ENCODE results near the gene CARD19.

DNA sequence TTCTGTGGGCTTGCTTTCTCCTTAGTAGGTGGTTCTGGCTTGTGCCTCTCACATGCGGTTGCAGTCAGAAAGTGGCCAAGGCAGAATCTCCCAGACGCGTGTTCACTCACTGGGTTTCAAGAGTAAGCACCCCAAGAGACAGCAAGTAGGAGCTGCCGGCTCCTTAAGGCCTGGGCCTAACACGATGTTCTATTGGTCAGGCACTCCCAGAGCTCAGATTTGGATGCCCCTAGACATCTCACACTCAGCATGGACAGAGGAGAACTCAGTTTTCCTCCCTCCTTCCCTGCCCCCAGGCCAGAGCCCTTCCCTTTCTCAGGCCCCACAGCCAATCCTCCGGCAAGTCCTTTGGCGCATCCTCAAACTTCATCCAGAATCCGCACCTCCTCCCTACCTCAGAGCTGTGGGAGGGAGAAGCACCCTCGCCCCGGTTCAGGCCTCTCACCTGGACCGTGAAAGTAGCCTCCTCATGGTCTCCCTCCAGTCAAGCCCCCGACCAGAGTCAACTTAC is 6.5 kb upstream of the CARD19 start:
- no peak for TF ChIP-seq ESRRA (IDR thresholded peaks at IDR 0.05; ENCODE audit: borderline replicate concordance, low read depth)
- no peak for TF ChIP-seq HDAC6 (IDR thresholded peaks at IDR 0.05; ENCODE audit: low read depth, low read length)
- TF ChIP-seq SIX5 (IDR thresholded peaks at IDR 0.05; ENCODE audit: borderline replicate concordance in 1 of 2, insufficient read depth in 1 of 2, low read depth in 1 of 2, low read length in 2 of 2), result no peak
- no peak for TF ChIP-seq DNMT1 (IDR thresholded peaks at IDR 0.05)
- TF ChIP-seq ZNF217 (CRISPR knock-in tag; IDR thresholded peaks at IDR 0.05), result no peak
- TF ChIP-seq, protein P1, sequence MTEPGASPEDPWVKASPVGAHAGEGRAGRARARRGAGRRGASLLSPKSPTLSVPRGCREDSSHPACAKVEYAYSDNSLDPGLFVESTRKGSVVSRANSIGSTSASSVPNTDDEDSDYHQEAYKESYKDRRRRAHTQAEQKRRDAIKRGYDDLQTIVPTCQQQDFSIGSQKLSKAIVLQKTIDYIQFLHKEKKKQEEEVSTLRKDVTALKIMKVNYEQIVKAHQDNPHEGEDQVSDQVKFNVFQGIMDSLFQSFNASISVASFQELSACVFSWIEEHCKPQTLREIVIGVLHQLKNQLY (CRISPR knock-in tag; conservative IDR thresholded peaks at IDR 0.05), result no peak
- no peak for TF ChIP-seq BHLHE40 (IDR thresholded peaks at IDR 0.05; ENCODE audit: low read length)
- no peak for TF ChIP-seq ZNF263 (CRISPR knock-in tag; IDR thresholded peaks at IDR 0.05; ENCODE audit: borderline replicate concordance)
- no peak for TF ChIP-seq ZNF766 (CRISPR knock-in tag; conservative IDR thresholded peaks at IDR 0.05)
- no peak for TF ChIP-seq POLR2A (conservative IDR thresholded peaks at IDR 0.05)

All from K562 (cell line).